Measurements from ENCODE around the gene C10orf62.

DNA sequence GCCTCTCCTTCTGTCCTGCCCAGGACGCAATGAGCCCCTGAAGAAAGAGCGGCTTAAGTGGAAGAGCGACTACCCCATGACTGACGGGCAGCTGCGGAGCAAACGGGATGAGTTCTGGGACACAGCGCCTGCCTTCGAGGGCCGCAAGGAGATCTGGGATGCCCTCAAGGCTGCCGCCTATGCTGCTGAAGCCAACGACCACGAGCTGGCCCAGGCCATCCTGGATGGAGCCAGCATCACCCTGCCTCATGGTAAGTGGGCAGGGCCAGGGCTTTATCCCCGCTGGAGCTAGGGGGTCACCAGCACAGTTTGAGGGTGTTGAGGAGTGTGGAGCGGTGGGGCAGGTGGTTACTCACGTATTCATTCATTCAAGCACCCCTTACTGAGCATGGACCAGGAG, 21.6 kb upstream of the C10orf62 start:
- TF ChIP-seq POLR2AphosphoS5 (IDR thresholded peaks at IDR 0.05; ENCODE audit: low read depth, low read length) (no peak), POLR2A (IDR thresholded peaks at IDR 0.05; ENCODE audit: low read depth, low read length) (no peak), PAX5 (IDR thresholded peaks at IDR 0.05; ENCODE audit: insufficient read depth, low read length, severe bottlenecking) (no peak)

Data from GM12891 (cell line).